Vagina (tissue), 2 donors: ENCODE measurements around the gene PKDCC. TPM values are rescaled to one million over a fixed set of nuclear protein-coding genes. Genes with fewer than 3 reads are reported as not detected.

Source experiments
- DNase-seq, 2 donors: peaks; one replicate each; pipeline ENCODE4 v3.0.0-alpha.2; 2017; ENCODE audit errors: extremely low spot score in 2 of 2
- H3K27ac ChIP-seq: fragments of 200-600 bp; sonication (generic); one replicate; pipeline ENCODE4 v1.5.1; 2019
- H3K27me3 ChIP-seq: fragments of 200-600 bp; sonication (generic); one replicate; pipeline ENCODE4 v1.5.1; 2019
- H3K36me3 ChIP-seq, 2 donors: fragments of 200-600 bp; sonication (generic); one replicate each; pipeline ENCODE4 v1.5.1; 2017 to 2019
- H3K4me1 ChIP-seq: fragments of 200-600 bp; sonication (generic); one replicate; pipeline ENCODE4 v1.5.1; 2019
- H3K4me3 ChIP-seq, 2 donors: fragments of 200-600 bp; sonication (generic); 1 replicate in 1 of 2; 2 replicates in 1 of 2; pipeline ENCODE4 v1.5.1; 2016 to 2019
- H3K9me3 ChIP-seq: fragments of 200-600 bp; sonication (generic); one replicate; pipeline ENCODE4 v1.5.1; 2019
- POLR2A ChIP-seq, 2 donors: fragments of 450-650 bp; IDR thresholded peaks; one replicate each; pipeline ENCODE4 v1.6.1; 2017; ENCODE audit warnings: antibody characterized with exemption in 2 of 2, mild to moderate bottlenecking in 2 of 2, moderate library complexity in 2 of 2
- POLR2AphosphoS5 ChIP-seq, 2 donors: sonication (generic); formaldehyde crosslinking; IDR thresholded peaks; one replicate each; pipeline ENCODE4 v1.9.0; 2017; ENCODE audit warnings: antibody characterized with exemption in 2 of 2, mild to moderate bottlenecking in 2 of 2, low read depth in 1 of 2; ENCODE audit not compliant: insufficient read depth in 1 of 2
- intact Hi-C: fragments of 100-400 bp; cut with DNase I; formaldehyde crosslinking; loops from one replicate; pipeline ENCODE4 v1.15.1; 2023
- total RNA-seq: library from RNA; depleted of rRNA; stranded (reverse); fragments of >200 nt; gene quantifications from one replicate; pipeline ENCODE4 v1.2.3, GENCODE V29; 2016
- TF ChIP-seq, protein P1 (sequence below), 3 experiments: fragments of 450-650 bp in 2 of 3; fragments of 200-600 bp in 1 of 3; sonication (generic) in 1 of 3; IDR thresholded peaks; one replicate each; pipeline ENCODE4 v1.5.1; 2017 to 2019; ENCODE audit warnings: antibody characterized with exemption in 3 of 3, mild to moderate bottlenecking in 2 of 3, moderate library complexity in 2 of 3

Gene PKDCC
- total RNA-seq, 1 donor from 2014 or later: 146 TPM

DNA sequence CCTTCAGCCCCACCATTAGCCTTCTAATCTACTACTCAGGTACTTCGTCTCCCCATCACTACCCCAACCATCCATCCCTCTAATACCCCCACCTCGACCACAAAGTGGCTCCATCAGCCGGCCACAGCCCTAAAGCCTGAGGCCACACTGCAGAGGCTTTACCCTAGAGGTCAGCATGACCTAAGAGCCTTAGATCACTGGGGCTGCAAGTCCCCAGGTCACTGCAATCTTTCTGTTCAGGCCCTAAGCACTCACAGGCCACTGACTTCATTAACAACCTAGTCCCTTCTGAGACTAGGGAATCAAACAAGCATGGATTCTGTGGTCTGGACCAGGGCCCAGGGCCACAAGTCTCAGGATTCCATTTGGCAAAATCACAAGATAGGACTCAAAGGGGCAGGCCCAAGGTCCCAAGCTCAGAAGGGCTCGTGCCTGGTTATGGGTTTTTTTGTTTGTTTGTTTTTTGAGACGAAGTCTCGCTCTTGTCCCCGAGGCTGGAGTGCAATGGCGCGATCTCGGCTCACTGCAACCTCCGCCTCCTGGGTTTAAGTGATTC lies 37.0 kb upstream of the PKDCC start:
- TF ChIP-seq POLR2AphosphoS5 (IDR thresholded peaks at IDR 0.05; ENCODE audit: insufficient read depth in 1 of 2, low read depth in 1 of 2): peak in 1 of 2 donors; percentile 21
- TF ChIP-seq, protein P1, sequence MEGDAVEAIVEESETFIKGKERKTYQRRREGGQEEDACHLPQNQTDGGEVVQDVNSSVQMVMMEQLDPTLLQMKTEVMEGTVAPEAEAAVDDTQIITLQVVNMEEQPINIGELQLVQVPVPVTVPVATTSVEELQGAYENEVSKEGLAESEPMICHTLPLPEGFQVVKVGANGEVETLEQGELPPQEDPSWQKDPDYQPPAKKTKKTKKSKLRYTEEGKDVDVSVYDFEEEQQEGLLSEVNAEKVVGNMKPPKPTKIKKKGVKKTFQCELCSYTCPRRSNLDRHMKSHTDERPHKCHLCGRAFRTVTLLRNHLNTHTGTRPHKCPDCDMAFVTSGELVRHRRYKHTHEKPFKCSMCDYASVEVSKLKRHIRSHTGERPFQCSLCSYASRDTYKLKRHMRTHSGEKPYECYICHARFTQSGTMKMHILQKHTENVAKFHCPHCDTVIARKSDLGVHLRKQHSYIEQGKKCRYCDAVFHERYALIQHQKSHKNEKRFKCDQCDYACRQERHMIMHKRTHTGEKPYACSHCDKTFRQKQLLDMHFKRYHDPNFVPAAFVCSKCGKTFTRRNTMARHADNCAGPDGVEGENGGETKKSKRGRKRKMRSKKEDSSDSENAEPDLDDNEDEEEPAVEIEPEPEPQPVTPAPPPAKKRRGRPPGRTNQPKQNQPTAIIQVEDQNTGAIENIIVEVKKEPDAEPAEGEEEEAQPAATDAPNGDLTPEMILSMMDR (IDR thresholded peaks at IDR 0.05): no peak
- no peak for TF ChIP-seq POLR2A (IDR thresholded peaks at IDR 0.05)
- no peak for DNase-seq
- intact Hi-C loops: no loop called here
- Histone ChIP-seq H3K4me3 (no peak overlapping the region), H3K27ac (no peak overlapping the region), H3K9me3 (no peaks in the 10 kb centered on the region), H3K4me1 (peaks cover 8% of the 10 kb centered on the region), H3K36me3 (no peaks in the 10 kb centered on the region), H3K27me3 (no peaks in the 10 kb centered on the region)

- Histone ChIP-seq H3K36me3 (no peaks in the 10 kb centered on the region), H3K27ac (no peak overlapping the region), H3K27me3 (no peaks in the 10 kb centered on the region), H3K4me3 (no peak overlapping the region), H3K9me3 (no peaks in the 10 kb centered on the region), H3K4me1 (peaks cover 8% of the 10 kb centered on the region)
- no peak for DNase-seq
- TF ChIP-seq, protein P1 (IDR thresholded peaks at IDR 0.05): no peak
- TF ChIP-seq POLR2A (IDR thresholded peaks at IDR 0.05) (no peak), POLR2AphosphoS5 (IDR thresholded peaks at IDR 0.05; ENCODE audit: insufficient read depth in 1 of 2, low read depth in 1 of 2) (no peak)
- intact Hi-C loops: no loop called here
These were observed 35.7 kb upstream of the PKDCC start for GRCh38 chr2:42012137-42012536.

DNA sequence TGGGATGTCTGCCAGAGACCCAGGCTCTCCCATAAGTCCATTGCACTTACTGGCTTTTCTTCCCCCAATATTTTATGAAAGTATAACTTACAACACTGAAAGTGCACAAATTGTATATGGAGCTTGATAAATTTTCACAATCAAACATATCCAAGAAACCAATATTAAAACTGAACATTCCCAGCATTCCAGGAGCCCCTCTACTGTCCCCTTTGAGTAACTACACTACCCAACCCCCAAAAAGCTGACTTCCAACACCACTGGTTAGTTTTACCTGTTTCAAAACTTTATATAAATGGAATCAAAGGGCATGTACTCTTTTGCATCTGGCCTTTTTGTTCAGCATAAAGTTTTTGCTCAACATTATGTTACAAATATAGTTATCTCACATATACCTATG lies 35.2 kb upstream of the PKDCC start:
- H3K4me3 ChIP-seq: no peak overlapping the region
- H3K36me3 ChIP-seq: no peaks in the 10 kb centered on the region
- no peaks in the 10 kb centered on the region for H3K9me3 ChIP-seq
- TF ChIP-seq POLR2A (IDR thresholded peaks at IDR 0.05) (no peak), POLR2AphosphoS5 (IDR thresholded peaks at IDR 0.05; ENCODE audit: insufficient read depth in 1 of 2, low read depth in 1 of 2) (no peak)
- intact Hi-C loops: no loop called here
- H3K4me1 ChIP-seq: peaks cover 8% of the 10 kb centered on the region
- no peak overlapping the region for H3K27ac ChIP-seq
- no peak for DNase-seq
- no peaks in the 10 kb centered on the region for H3K27me3 ChIP-seq

- H3K9me3 ChIP-seq: no peaks in the 10 kb centered on the region
- no peaks in the 10 kb centered on the region for H3K36me3 ChIP-seq
- no peak for TF ChIP-seq POLR2AphosphoS5 (IDR thresholded peaks at IDR 0.05; ENCODE audit: insufficient read depth in 1 of 2, low read depth in 1 of 2)
- TF ChIP-seq, protein P1 (IDR thresholded peaks at IDR 0.05): no peak
- TF ChIP-seq POLR2A (IDR thresholded peaks at IDR 0.05): no peak
- H3K27ac ChIP-seq: no peak overlapping the region
- DNase-seq: no peak
- H3K27me3 ChIP-seq: no peaks in the 10 kb centered on the region
- H3K4me3 ChIP-seq: no peak overlapping the region
- H3K4me1 ChIP-seq: peaks cover 8% of the 10 kb centered on the region
- intact Hi-C loops: no loop called here
These were observed 34.4 kb upstream of the PKDCC start for GRCh38 chr2:42013409-42013808.

DNA sequence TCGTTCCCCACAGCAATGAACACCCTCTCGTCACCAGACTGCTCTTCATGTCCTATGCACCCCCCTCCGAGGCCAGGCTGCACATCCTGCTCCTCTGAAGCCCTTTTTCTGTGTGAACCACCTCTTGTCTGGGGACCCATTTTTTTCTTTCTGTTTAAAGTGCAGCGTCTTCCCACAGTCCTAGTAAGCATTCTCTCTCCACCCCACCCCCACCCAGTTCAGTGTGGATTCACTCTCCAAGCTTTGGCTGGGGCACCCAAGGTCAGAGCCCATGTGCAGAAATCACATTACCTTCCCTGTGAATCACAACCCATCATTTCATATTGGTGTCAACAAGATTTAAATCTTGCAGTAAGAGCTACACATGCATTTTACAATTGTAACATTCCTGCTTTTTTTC lies 26.4 kb upstream of the PKDCC start:
- no peak for DNase-seq
- TF ChIP-seq, protein P1 (IDR thresholded peaks at IDR 0.05): no peak
- TF ChIP-seq POLR2A (IDR thresholded peaks at IDR 0.05) (no peak), POLR2AphosphoS5 (IDR thresholded peaks at IDR 0.05; ENCODE audit: insufficient read depth in 1 of 2, low read depth in 1 of 2) (no peak)
- intact Hi-C loops: no loop called here
- H3K27ac ChIP-seq: no peak overlapping the region
- H3K4me3 ChIP-seq: no peak overlapping the region
- H3K27me3 ChIP-seq: no peaks in the 10 kb centered on the region
- no peaks in the 10 kb centered on the region for H3K36me3 ChIP-seq
- peaks cover 14% of the 10 kb centered on the region for H3K4me1 ChIP-seq
- no peaks in the 10 kb centered on the region for H3K9me3 ChIP-seq
